Head of caudate nucleus (tissue), 42 donors: ENCODE data around the gene BTD.

Experiments
- DNase-seq, 42 donors: peaks; one replicate each; pipeline versions ENCODE4 v3.0.0 to v3.0.0-alpha.2; 2020 to 2021; ENCODE audit warnings: mixed read lengths in 7 of 42
- intact Hi-C: fragments of 100-400 bp; cut with DNase I; formaldehyde crosslinking; loops from one replicate; pipeline ENCODE4 v1.15.0; 2022

Gene BTD

GRCh38 chr3:15654127-15654526 is 52.6 kb downstream of the BTD start:
- intact Hi-C loops, result no loop called here
- peak in 1 of 42 donors; percentile 38 for DNase-seq

DNA sequence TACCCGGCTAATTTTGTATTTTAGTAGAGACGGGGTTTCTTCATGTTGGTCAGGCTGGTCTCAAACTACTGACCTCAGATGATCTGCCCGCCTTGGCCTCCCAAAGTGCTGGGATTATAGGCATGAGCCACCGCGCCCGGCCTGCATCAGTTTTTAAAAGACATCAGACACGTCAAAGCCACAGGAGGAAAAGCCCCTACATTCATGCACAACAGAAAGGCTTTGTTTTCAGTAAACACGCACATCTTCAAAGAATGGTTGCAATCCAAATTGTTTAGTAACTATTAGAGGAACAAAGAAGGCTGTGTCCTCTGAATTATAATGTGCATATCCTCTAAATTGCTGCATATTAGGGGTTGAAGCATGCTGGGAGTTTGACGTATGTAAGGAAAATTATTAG is 53.3 kb downstream of the BTD start:
- intact Hi-C loops, result no loop called here
- DNase-seq, result peak in 38 of 42 donors; percentile 11 to 84 (median 56)

DNA sequence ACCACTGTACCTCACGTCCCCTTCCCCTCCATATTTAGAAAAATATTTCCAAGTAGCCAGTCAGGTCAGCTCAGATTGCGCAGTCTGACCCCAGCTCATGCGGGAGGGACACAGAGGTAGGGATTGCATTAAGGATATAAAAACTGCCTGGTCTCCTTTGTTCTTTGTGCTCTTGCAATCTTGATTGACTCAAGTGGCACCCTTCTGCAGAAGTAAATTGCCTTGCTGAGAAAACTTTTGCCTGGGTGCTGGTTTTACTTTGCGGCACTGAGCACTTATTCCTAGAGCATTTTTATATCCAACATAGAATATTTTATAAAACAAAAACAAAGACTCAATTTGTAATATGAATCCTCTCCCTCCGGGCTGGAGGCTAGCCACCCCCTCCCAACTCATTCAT is 54.8 kb downstream of the BTD start:
- DNase-seq, result no peak
- intact Hi-C loops, result no loop called here

DNA sequence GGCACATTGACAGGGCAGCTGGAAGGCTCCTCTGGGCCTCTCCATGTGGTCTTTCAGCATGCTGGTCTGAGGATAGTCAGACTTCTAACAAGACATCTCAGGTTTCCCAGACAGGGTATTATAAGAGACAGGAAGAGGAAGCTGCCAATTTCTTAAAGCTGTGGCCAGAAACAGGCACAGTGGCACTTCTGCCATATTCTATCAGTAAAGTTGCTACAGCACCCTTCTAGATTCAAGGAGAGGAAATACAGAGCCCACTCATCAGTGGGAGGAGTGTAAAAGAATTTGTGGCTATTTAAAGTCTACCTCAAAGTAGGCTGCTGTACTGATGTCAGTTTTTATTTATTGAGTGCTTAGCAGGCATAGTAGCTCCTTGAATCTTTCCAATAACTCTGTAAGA is 55.5 kb downstream of the BTD start:
- DNase-seq, result no peak
- intact Hi-C loops, result no loop called here

DNA sequence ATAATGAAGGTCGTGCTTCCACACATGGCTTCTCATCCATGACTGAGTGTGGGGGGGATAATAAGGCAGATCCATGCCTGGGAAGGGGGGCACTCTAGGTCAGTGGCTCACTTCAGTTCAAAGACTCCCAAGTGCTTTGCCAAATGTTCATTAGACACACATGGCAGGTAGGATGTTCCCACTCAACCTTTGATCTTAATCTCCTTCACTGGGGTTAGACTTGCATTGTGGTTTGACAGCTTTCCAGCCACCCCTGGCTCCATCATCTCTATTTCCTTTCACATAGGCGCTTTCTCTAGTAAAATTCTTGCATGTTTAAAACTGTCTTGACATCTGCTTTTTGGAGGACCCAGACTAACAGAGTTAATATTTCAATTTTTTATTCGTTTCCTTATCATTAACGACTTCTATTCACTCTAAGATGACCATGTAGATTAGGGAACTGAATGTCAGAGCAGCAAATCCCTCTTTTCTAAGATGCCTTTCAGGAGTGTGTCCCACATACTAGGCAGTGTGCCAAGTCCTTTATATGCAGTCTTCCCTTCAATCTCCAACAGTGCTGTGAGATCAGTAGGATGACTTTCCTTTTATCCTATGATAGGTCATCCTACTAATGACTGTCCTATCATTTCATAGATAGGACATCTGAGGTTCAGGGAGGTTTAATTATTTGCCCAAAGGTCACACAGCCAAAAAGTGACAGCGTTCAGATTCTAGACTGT is 57.9 kb downstream of the BTD start:
- no peak for DNase-seq
- intact Hi-C loops, result no loop called here

- no peak for DNase-seq
- intact Hi-C loops, result no loop called here
These were observed 58.8 kb downstream of the BTD start for GRCh38 chr3:15660055-15660935.

DNA sequence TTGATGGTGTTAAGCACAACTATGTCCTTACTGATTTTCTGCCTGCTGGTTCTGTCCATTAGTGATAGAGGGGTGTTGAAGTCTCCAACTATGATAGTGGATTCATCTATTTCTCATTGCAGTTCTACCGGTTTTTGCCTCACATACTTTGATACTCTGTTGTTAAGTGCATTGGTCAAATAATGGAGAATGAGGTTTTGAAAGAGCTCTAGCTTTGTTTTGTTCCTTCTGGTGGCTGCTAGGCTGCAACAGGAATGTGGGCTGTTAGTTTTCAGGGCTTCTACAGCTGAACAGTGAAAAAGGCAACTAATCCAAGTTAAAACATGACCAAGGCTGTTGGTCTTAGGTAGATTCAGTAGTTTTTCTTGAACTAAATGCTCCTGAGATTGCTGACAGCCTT is 62.6 kb downstream of the BTD start:
- intact Hi-C loops, result no loop called here
- no peak for DNase-seq

DNA sequence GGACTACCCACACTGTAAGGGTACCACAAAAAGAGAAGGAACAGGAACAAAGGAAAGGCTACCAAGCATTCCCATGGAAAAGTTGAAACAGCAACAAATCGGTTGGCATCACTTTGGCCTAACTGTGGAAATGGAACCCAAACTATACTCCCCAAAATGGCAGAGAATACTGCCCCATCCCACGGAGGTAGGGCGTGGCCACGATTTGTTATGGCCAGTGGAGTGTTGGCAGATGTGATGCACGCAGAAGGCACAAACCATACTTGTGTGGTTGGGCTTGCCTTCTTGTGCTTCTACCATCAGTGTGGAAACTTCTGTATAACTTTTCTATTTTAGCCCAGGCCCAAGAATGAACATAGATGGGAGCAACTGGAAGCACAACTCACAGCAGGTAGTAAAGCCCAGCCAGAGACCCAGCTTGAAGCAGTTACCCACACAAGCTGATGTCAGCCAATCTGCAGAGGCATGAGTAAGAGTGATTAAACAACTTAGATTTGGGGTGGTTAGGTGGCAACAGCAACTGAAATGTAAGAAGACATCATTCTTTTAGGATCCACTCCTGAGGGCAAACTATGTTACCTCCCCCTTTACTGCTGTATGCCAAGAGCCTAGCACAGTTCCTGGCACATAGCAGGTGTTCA is 64.1 kb downstream of the BTD start:
- intact Hi-C loops, result no loop called here
- DNase-seq, result no peak

DNA sequence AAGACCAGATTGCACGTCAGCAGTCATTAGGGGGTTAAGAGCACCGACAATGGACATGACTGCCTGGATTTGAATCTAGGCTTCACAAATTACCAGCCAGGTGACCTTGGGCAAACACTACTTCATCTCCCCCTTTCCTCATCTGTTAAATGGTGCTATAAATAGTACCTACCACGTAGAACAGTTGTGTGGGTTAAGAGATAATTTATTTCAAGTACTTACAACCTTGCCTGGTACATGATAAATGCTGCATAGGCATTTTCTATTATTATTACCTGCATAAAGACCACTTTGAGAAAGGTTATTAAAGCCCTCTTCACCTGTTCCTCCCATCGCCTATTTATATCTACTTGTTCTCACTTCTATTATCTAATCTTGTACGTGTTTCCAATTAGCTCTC is 64.7 kb downstream of the BTD start:
- intact Hi-C loops, result no loop called here
- no peak for DNase-seq

DNA sequence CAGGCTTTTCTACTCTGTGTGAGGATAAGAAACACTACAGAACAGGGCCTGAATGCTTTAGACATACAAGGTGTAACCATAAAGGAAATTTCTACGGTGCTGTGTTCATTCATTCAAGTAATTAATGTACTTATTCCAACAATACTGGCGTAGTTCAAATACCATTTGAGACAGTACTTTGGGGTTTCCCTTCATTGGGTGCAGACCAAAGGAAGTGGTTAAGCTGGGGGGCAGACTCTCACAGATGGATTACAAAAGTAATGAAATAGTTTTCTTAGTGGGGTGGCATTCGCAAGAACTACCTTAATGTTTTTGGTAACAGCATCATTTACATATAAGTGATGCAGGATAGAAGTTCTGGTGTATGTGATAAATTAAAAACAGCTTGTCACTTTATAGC is 65.9 kb downstream of the BTD start:
- intact Hi-C loops, result no loop called here
- no peak for DNase-seq

DNA sequence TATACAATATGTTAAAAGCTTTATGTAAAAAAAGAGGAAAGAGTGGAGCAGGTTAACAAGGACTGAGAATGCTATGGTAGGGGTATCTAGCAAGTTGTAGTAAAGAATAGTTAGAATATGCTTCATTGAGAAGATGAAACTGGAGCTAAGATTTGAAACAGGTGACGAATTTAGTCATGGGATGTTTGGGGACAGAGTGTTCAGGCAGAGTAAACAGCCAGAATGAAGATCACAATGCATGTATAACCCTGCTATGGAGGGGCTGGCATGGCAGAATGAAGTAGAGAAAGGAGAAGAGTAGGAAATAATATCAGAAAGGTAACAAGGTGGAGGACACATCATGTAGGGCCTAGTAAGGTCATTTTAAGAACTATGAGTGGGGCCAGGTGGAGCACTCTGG is 72.0 kb downstream of the BTD start:
- intact Hi-C loops, result no loop called here

GRCh38 chr3:15676259-15676658 is 74.7 kb downstream of the BTD start:
- intact Hi-C loops, result no loop called here
- no peak for DNase-seq

More for the DNA sequence above, 72.0 kb downstream of the BTD start:
- no peak for DNase-seq

GRCh38 chr3:15679306-15679705 is 77.8 kb downstream of the BTD start:
- no peak for DNase-seq
- intact Hi-C loops, result no loop called here

- intact Hi-C loops, result no loop called here
- no peak for DNase-seq
These were observed 80.1 kb downstream of the BTD start for GRCh38 chr3:15681668-15682067.

DNA sequence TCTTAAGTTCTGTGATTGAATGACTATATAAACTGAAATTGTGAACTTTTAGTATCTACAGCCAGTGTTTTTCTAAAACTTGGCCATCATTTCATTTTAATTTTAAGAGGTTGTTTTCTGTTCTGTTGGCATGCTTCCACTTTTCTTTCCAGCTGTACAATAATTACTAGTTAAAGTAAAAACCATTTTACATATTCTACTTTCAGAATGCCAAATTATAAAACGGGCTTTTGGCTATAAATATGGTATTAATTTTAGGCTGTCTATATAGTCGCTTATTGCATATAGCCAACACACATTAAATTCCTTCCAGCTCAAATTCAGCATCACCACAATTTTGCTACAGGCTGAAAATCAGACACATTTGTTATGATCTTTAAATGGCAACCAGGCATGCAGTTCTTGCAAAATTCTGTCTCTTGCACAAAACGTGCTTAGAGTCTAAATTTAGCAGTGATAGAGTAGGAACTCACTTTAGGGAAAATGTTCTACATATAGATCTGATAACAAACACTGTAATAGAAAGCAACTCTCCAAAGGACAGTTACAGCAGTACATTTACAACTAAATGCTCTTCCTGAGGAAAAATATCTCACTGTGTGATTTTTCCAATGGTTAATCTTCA is 81.1 kb downstream of the BTD start:
- intact Hi-C loops, result no loop called here
- peak in 1 of 42 donors; percentile 33 for DNase-seq

DNA sequence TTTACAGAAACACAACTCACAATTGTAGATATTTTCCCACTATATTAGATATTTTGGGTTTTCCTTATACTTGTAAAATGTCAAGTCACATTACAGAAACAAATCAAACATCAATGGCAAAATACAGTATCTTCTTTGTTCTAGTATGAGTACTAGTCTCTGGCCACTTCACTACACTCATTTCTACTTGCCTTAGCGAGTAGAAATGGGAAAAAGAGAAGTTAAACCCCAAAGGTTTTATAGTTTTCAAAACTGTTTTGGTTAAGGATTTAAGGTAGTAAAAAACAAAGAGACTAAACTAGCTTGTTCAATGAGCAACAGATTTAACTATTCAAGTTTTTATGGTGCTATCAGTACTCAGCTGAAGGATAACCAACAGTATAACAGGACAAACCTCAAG is 81.7 kb downstream of the BTD start:
- intact Hi-C loops, result no loop called here

DNA sequence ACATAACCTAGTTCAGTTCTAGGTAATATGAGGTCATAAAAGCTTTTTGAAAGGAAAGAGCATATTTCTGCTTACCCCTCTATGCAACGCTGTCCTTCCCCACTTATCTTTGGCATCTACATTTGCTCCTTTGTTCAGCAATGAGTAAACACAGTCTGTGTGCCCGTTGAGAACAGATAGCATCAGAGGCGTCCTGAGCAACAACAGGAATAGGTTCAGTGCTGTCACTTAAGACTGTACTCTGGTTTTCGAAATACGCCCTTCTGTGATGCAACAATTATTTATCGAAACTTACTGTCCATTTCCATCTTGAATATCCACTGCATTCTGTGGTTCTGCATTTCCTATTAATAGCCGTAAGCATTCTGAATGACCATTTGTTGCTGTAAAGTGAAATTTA is 84.4 kb downstream of the BTD start:
- peak in 2 of 42 donors; percentile 17 to 26 for DNase-seq
- intact Hi-C loops, result no loop called here

More for the DNA sequence above, 81.7 kb downstream of the BTD start:
- DNase-seq, result no peak

GRCh38 chr3:15690230-15690629 is 88.7 kb downstream of the BTD start:
- no peak for DNase-seq
- intact Hi-C loops, result no loop called here

- no peak for DNase-seq
- intact Hi-C loops, result no loop called here
These were observed 89.2 kb downstream of the BTD start for GRCh38 chr3:15690748-15691147.

DNA sequence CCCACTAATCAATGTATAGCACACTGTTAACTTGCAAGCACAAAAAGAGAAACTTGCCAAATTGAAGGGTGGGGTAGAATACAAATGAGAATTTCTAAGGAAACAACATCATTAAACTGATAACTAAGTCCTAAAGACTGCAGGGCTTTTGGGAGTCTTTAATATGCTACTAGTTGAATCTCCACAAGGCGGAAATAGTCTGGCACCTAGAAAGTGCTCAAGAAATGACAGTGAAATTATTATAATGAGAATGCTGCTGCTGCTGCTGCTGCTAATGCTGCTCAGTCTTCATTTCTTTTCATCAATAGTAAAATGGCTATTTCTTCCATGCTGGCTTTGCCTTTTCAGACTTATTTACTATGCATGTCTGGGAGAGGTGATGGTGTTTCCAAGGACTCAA is 91.8 kb downstream of the BTD start:
- no peak for DNase-seq
- intact Hi-C loops, result no loop called here
